Measurements from ENCODE around the gene MYH14.
"Not testable (repeated sequence)": the region's sequence is repeated elsewhere in the genome, so short reads cannot be mapped to it uniquely, and the experiment has no call there.

The MYH14 gene

GRCh38 chr19:50325310-50326100, 122.1 kb downstream of the MYH14 start:
- in situ Hi-C loops (cut with HindIII; ENCODE audit: low pct_unique_long_range_greater_than_20kb, low sequenced_read_pairs), result no loop called here
- no peak for TF ChIP-seq JUND (IDR thresholded peaks at IDR 0.05; ENCODE audit: low read depth)
- peak; percentile 84 to 98 for DNase-seq (ENCODE audit: low read depth in 1 of 2, low spot score in 1 of 2)

GRCh38 chr19:50326101-50326664, 122.8 kb downstream of the MYH14 start:
- no peak for DNase-seq (ENCODE audit: low read depth in 1 of 2, low spot score in 1 of 2)
- in situ Hi-C loops (cut with HindIII; ENCODE audit: low pct_unique_long_range_greater_than_20kb, low sequenced_read_pairs), result no loop called here

GRCh38 chr19:50327013-50327412, 123.6 kb downstream of the MYH14 start:
- TF ChIP-seq JUND (IDR thresholded peaks at IDR 0.05; ENCODE audit: low read depth), result no peak
- in situ Hi-C loops (cut with HindIII; ENCODE audit: low pct_unique_long_range_greater_than_20kb, low sequenced_read_pairs), result no loop called here
- DNase-seq (ENCODE audit: low read depth in 1 of 2, low spot score in 1 of 2), result no peak

More at GRCh38 chr19:50326101-50326664, 122.8 kb downstream of the MYH14 start:
- no peak for TF ChIP-seq JUND (IDR thresholded peaks at IDR 0.05; ENCODE audit: low read depth)

- DNase-seq (ENCODE audit: low read depth in 1 of 2, low spot score in 1 of 2), result no peak
- in situ Hi-C loops (cut with HindIII; ENCODE audit: low pct_unique_long_range_greater_than_20kb, low sequenced_read_pairs), result no loop called here
- TF ChIP-seq JUND (IDR thresholded peaks at IDR 0.05; ENCODE audit: low read depth), result no peak
Measured at GRCh38 chr19:50327461-50328223, 124.2 kb downstream of the MYH14 start.

- no peak for TF ChIP-seq JUND (IDR thresholded peaks at IDR 0.05; ENCODE audit: low read depth)
- in situ Hi-C loops (cut with HindIII; ENCODE audit: low pct_unique_long_range_greater_than_20kb, low sequenced_read_pairs), result no loop called here
- DNase-seq (ENCODE audit: low read depth in 1 of 2, low spot score in 1 of 2), result no peak
Measured at GRCh38 chr19:50328224-50328872, 124.9 kb downstream of the MYH14 start.

- no peak for TF ChIP-seq JUND (IDR thresholded peaks at IDR 0.05; ENCODE audit: low read depth)
- in situ Hi-C loops (cut with HindIII; ENCODE audit: low pct_unique_long_range_greater_than_20kb, low sequenced_read_pairs), result no loop called here
- DNase-seq (ENCODE audit: low read depth in 1 of 2, low spot score in 1 of 2), result no peak
Measured at GRCh38 chr19:50328873-50329145, 125.4 kb downstream of the MYH14 start.

GRCh38 chr19:50329146-50329925, 125.9 kb downstream of the MYH14 start, which contains the start of gene KCNC3:
TSS of gene KCNC3 (minus strand) at chr19:50329377. CDS start at chr19:50329082, 295 bp downstream.
- no peak for TF ChIP-seq JUND (IDR thresholded peaks at IDR 0.05; ENCODE audit: low read depth)
- in situ Hi-C loops (cut with HindIII; ENCODE audit: low pct_unique_long_range_greater_than_20kb, low sequenced_read_pairs), result no loop called here
- DNase-seq (ENCODE audit: low read depth in 1 of 2, low spot score in 1 of 2), result peak; percentile 90 to 99

- DNase-seq (ENCODE audit: low read depth in 1 of 2, low spot score in 1 of 2); in situ Hi-C loops (cut with HindIII; ENCODE audit: low pct_unique_long_range_greater_than_20kb, low sequenced_read_pairs): not testable (repeated sequence)
Measured at GRCh38 chr19:50329926-50330294, 126.5 kb downstream of the MYH14 start.

- DNase-seq (ENCODE audit: low read depth in 1 of 2, low spot score in 1 of 2), result peak; percentile 42 to 92
- no peak for TF ChIP-seq JUND (IDR thresholded peaks at IDR 0.05; ENCODE audit: low read depth)
- in situ Hi-C loops (cut with HindIII; ENCODE audit: low pct_unique_long_range_greater_than_20kb, low sequenced_read_pairs), result no loop called here
Measured at GRCh38 chr19:50330365-50331078, 127.1 kb downstream of the MYH14 start.

- DNase-seq (ENCODE audit: low read depth in 1 of 2, low spot score in 1 of 2), result peak in 1 of 2 experiments; percentile 55
- TF ChIP-seq JUND (IDR thresholded peaks at IDR 0.05; ENCODE audit: low read depth), result no peak
- in situ Hi-C loops (cut with HindIII; ENCODE audit: low pct_unique_long_range_greater_than_20kb, low sequenced_read_pairs), result no loop called here
Measured at GRCh38 chr19:50331221-50331993, 128.0 kb downstream of the MYH14 start.

- no peak for TF ChIP-seq JUND (IDR thresholded peaks at IDR 0.05; ENCODE audit: low read depth)
- no peak for DNase-seq (ENCODE audit: low read depth in 1 of 2, low spot score in 1 of 2)
- in situ Hi-C loops (cut with HindIII; ENCODE audit: low pct_unique_long_range_greater_than_20kb, low sequenced_read_pairs), result no loop called here
Measured at GRCh38 chr19:50331994-50332243, 128.5 kb downstream of the MYH14 start.

Data from T47D (cell line).